Measurements from ENCODE around the gene ALKBH6. TPM values are rescaled to one million over a fixed set of nuclear protein-coding genes. Genes with fewer than 3 reads are reported as not detected.

The ALKBH6 gene
- total RNA-seq, 1 donor from 2014 or later: 16.3 TPM

DNA sequence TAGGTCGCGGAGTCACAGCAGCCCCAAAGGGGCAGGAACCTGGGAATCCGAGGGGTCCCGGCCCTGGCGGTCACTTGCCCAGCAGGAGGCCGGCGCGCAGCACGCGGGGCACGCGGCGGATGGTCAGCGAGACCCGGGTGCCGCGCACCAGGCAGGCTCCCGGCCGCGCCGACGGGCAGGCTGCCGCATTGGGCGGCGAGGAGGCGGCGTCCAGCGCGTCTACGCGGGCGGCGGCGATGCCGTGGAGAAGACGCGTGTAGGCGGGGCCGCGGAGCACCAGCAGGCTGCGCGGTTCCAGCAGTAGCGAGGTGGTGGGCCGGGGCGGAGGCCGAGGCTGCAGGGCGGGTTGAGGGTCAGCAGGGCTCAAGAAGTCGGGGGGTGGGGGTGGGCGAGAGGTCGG lies 4.8 kb downstream of the ALKBH6 start:
- Histone ChIP-seq H3K9ac (no peak overlapping the region), H2AFZ (replicated peaks) (no peak overlapping the region)
- H3K27ac Mint-ChIP-seq: no peak overlapping the region

DNA sequence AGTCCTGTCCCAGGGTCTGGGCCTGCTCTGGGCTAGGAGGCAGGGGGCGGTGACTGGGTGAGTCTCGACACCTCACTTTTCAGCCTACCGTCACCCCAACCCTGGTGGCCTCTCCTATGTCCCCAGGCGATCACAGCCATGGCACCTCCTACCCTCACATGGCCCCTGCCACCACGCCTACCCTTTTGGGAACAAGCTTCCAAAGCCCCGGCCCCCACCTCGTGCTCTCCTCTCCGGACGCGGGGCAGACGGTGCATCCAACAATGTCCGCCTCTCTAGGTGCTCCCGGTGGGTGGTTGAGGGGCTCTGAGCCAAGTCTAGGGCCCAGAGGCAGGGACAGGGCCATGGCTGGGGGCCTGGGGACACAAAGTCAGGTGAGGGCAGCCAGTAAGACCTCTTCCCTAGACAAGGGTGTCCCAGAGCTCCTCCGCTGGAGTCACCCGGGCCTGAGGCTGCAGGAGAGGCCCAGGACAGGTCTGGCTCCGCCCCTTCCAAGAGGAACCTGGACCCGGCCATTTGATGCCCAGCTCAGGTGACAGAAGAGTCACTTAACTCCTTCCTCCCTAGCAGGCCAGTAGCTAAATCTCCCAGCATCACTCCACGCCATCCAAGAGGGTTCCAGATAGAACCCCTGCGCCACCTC lies 5.6 kb downstream of the ALKBH6 start, which contains the start of gene SYNE4:
TSS of gene SYNE4 (minus strand) at position 478 of the 643 bp plus-strand sequence. CDS start at position 346, 132 bp downstream.
- peak within 1 kb of the TSS; percentile 76 for H3K4me3 Mint-ChIP-seq
- H3K27me3 Mint-ChIP-seq (ENCODE audit: insufficient read depth, low read depth): peaks cover 13% of the 10 kb centered on the region
- no peak within 1 kb of the TSS for H2AFZ ChIP-seq (replicated peaks)
- H3K9ac ChIP-seq: no peak within 1 kb of the TSS
- H3K27ac ChIP-seq: no peak within 1 kb of the TSS
- H3K79me2 ChIP-seq (ENCODE audit: low read depth): peaks cover 9% of the 10 kb centered on the region
- peaks cover 4% of the 10 kb centered on the region for H3K9me3 Mint-ChIP-seq
- H3K36me3 ChIP-seq: no peaks in the 10 kb centered on the region
- peak; percentile 75 for DNase-seq (ENCODE audit: low spot score)
- peaks cover 17% of the 10 kb centered on the region for H3K4me1 Mint-ChIP-seq
- no peaks in the 10 kb centered on the region for H4K20me1 ChIP-seq (ENCODE audit: low read depth)
- no peaks in the 10 kb centered on the region for H3K36me3 Mint-ChIP-seq
- H3K4me1 ChIP-seq: peaks cover 16% of the 10 kb centered on the region
- TF ChIP-seq, protein P1, sequence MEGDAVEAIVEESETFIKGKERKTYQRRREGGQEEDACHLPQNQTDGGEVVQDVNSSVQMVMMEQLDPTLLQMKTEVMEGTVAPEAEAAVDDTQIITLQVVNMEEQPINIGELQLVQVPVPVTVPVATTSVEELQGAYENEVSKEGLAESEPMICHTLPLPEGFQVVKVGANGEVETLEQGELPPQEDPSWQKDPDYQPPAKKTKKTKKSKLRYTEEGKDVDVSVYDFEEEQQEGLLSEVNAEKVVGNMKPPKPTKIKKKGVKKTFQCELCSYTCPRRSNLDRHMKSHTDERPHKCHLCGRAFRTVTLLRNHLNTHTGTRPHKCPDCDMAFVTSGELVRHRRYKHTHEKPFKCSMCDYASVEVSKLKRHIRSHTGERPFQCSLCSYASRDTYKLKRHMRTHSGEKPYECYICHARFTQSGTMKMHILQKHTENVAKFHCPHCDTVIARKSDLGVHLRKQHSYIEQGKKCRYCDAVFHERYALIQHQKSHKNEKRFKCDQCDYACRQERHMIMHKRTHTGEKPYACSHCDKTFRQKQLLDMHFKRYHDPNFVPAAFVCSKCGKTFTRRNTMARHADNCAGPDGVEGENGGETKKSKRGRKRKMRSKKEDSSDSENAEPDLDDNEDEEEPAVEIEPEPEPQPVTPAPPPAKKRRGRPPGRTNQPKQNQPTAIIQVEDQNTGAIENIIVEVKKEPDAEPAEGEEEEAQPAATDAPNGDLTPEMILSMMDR (IDR thresholded peaks at IDR 0.05): no peak
- TF ChIP-seq EZH2phosphoT487 (IDR thresholded peaks at IDR 0.05) (no peak), EZH2 (IDR thresholded peaks at IDR 0.05) (no peak)
- peak within 1 kb of the TSS; percentile 78 for H3K27ac Mint-ChIP-seq
- no peaks in the 10 kb centered on the region for H3K27me3 ChIP-seq
- peak within 1 kb of the TSS; percentile 94 for H3K4me2 ChIP-seq
- H3K9me3 ChIP-seq (ENCODE audit: low read depth): no peaks in the 10 kb centered on the region
- peak within 1 kb of the TSS; percentile 55 for H3K4me3 ChIP-seq
- peaks cover 8% of the 10 kb centered on the region for H3F3A ChIP-seq (ENCODE audit: low read depth)

More for the DNA sequence above, 4.8 kb downstream of the ALKBH6 start:
- TF ChIP-seq EZH2 (IDR thresholded peaks at IDR 0.05) (no peak), EZH2phosphoT487 (IDR thresholded peaks at IDR 0.05) (no peak)
- TF ChIP-seq, protein P1 (IDR thresholded peaks at IDR 0.05): no peak
- peak; percentile 84 for DNase-seq (ENCODE audit: low spot score)
- Mint-ChIP-seq H3K27me3 (ENCODE audit: insufficient read depth, low read depth) (peaks cover 16% of the 10 kb centered on the region), H3K4me1 (peaks cover 25% of the 10 kb centered on the region), H3K36me3 (no peaks in the 10 kb centered on the region), H3K9me3 (peaks cover 4% of the 10 kb centered on the region), H3K4me3 (peak overlapping the region; percentile 76)
- H3K79me2 ChIP-seq (ENCODE audit: low read depth): peaks cover 13% of the 10 kb centered on the region
- no peaks in the 10 kb centered on the region for H3K27me3 ChIP-seq
- H3K9me3 ChIP-seq (ENCODE audit: low read depth): no peaks in the 10 kb centered on the region
- no peak overlapping the region for H3K27ac ChIP-seq
- H3K4me1 ChIP-seq: peaks cover 17% of the 10 kb centered on the region
- no peaks in the 10 kb centered on the region for H3K36me3 ChIP-seq
- peaks cover 8% of the 10 kb centered on the region for H3F3A ChIP-seq (ENCODE audit: low read depth)
- peak overlapping the region; percentile 55 for H3K4me3 ChIP-seq
- H4K20me1 ChIP-seq (ENCODE audit: low read depth): no peaks in the 10 kb centered on the region
- H3K4me2 ChIP-seq: peak overlapping the region; percentile 94

GRCh38 chr19:36006955-36007354 lies 7.1 kb downstream of the ALKBH6 start:
- no peak overlapping the region for H3K4me2 ChIP-seq
- Mint-ChIP-seq H3K36me3 (no peaks in the 10 kb centered on the region), H3K4me1 (peaks cover 14% of the 10 kb centered on the region), H3K4me3 (no peak overlapping the region), H3K27ac (no peak overlapping the region), H3K27me3 (ENCODE audit: insufficient read depth, low read depth) (peaks cover 12% of the 10 kb centered on the region), H3K9me3 (peaks cover 4% of the 10 kb centered on the region)
- H3F3A ChIP-seq (ENCODE audit: low read depth): peaks cover 8% of the 10 kb centered on the region
- H3K4me3 ChIP-seq: no peak overlapping the region
- H3K9me3 ChIP-seq (ENCODE audit: low read depth): no peaks in the 10 kb centered on the region
- H3K9ac ChIP-seq: no peak overlapping the region
- no peaks in the 10 kb centered on the region for H3K27me3 ChIP-seq
- H3K36me3 ChIP-seq: no peaks in the 10 kb centered on the region
- no peaks in the 10 kb centered on the region for H3K79me2 ChIP-seq (ENCODE audit: low read depth)
- H3K4me1 ChIP-seq: peaks cover 13% of the 10 kb centered on the region
- DNase-seq (ENCODE audit: low spot score): no peak
- TF ChIP-seq EZH2phosphoT487 (IDR thresholded peaks at IDR 0.05) (no peak), EZH2 (IDR thresholded peaks at IDR 0.05) (no peak)
- TF ChIP-seq, protein P1 (IDR thresholded peaks at IDR 0.05): no peak
- no peak overlapping the region for H3K27ac ChIP-seq
- H4K20me1 ChIP-seq (ENCODE audit: low read depth): no peaks in the 10 kb centered on the region
- no peak overlapping the region for H2AFZ ChIP-seq (replicated peaks)

Measured in neural progenitor cell (in vitro differentiated cells).